ENCODE measurements around the gene METAP2.

METAP2 gene

GRCh38 chr12:95509300-95509699 is 35.3 kb downstream of the METAP2 start:
- DNase-seq (ENCODE audit: extremely low read depth in 1 of 2, low read depth in 1 of 2), result no peak

- DNase-seq (ENCODE audit: extremely low read depth in 1 of 2, low read depth in 1 of 2), result no peak
Measured at GRCh38 chr12:95511977-95512376, 38.0 kb downstream of the METAP2 start.

- no peak for DNase-seq (ENCODE audit: extremely low read depth in 1 of 2, low read depth in 1 of 2)
Measured at GRCh38 chr12:95513599-95513998, 39.6 kb downstream of the METAP2 start.

GRCh38 chr12:95515197-95515596 is 41.2 kb downstream of the METAP2 start:
- no peak for DNase-seq (ENCODE audit: extremely low read depth in 1 of 2, low read depth in 1 of 2)

GRCh38 chr12:95516757-95517156 is 42.8 kb downstream of the METAP2 start:
- DNase-seq (ENCODE audit: extremely low read depth in 1 of 2, low read depth in 1 of 2), result no peak

GRCh38 chr12:95517246-95517645 is 43.3 kb downstream of the METAP2 start:
- no peak for DNase-seq (ENCODE audit: extremely low read depth in 1 of 2, low read depth in 1 of 2)

GRCh38 chr12:95518944-95519343 is 45.0 kb downstream of the METAP2 start:
- no peak for DNase-seq (ENCODE audit: extremely low read depth in 1 of 2, low read depth in 1 of 2)

GRCh38 chr12:95520816-95521215 is 46.9 kb downstream of the METAP2 start:
- no peak for DNase-seq (ENCODE audit: extremely low read depth in 1 of 2, low read depth in 1 of 2)

- DNase-seq (ENCODE audit: extremely low read depth in 1 of 2, low read depth in 1 of 2), result no peak
Measured at GRCh38 chr12:95522692-95523091, 48.7 kb downstream of the METAP2 start.

- DNase-seq (ENCODE audit: extremely low read depth in 1 of 2, low read depth in 1 of 2), result no peak
Measured at GRCh38 chr12:95528431-95528830, 54.5 kb downstream of the METAP2 start.

- no peak for DNase-seq (ENCODE audit: extremely low read depth in 1 of 2, low read depth in 1 of 2)
Measured at GRCh38 chr12:95529693-95530225, 55.8 kb downstream of the METAP2 start.

- no peak for DNase-seq (ENCODE audit: extremely low read depth in 1 of 2, low read depth in 1 of 2)
Measured at GRCh38 chr12:95532851-95533250, 58.9 kb downstream of the METAP2 start.

GRCh38 chr12:95533985-95534384 is 60.0 kb downstream of the METAP2 start:
- no peak for DNase-seq (ENCODE audit: extremely low read depth in 1 of 2, low read depth in 1 of 2)

GRCh38 chr12:95538006-95538405 is 64.1 kb downstream of the METAP2 start:
- no peak for DNase-seq (ENCODE audit: extremely low read depth in 1 of 2, low read depth in 1 of 2)

- no peak for DNase-seq (ENCODE audit: extremely low read depth in 1 of 2, low read depth in 1 of 2)
Measured at GRCh38 chr12:95538656-95539055, 64.7 kb downstream of the METAP2 start.

GRCh38 chr12:95541436-95541835 is 67.5 kb downstream of the METAP2 start:
- no peak for DNase-seq (ENCODE audit: extremely low read depth in 1 of 2, low read depth in 1 of 2)

GRCh38 chr12:95543305-95543704 is 69.4 kb downstream of the METAP2 start:
- DNase-seq (ENCODE audit: extremely low read depth in 1 of 2, low read depth in 1 of 2), result no peak

- no peak for DNase-seq (ENCODE audit: extremely low read depth in 1 of 2, low read depth in 1 of 2)
Measured at GRCh38 chr12:95544756-95545155, 70.8 kb downstream of the METAP2 start.

- no peak for DNase-seq (ENCODE audit: extremely low read depth in 1 of 2, low read depth in 1 of 2)
Measured at GRCh38 chr12:95545303-95545702, 71.4 kb downstream of the METAP2 start.

GRCh38 chr12:95545731-95546490 is 72.0 kb downstream of the METAP2 start:
- no peak for DNase-seq (ENCODE audit: extremely low read depth in 1 of 2, low read depth in 1 of 2)

- DNase-seq (ENCODE audit: extremely low read depth in 1 of 2, low read depth in 1 of 2), result no peak
Measured at GRCh38 chr12:95546491-95546813, 72.5 kb downstream of the METAP2 start.

GRCh38 chr12:95547522-95548055 is 73.6 kb downstream of the METAP2 start:
- DNase-seq (ENCODE audit: extremely low read depth in 1 of 2, low read depth in 1 of 2), result no peak

All from activated CD8-positive, alpha-beta memory T cell treated with anti-CD3 and anti-CD28 coated beads for 1 hour (primary cell).